22Rv1 (cell line): ENCODE data around the gene LYST.

Experiments used
- H3K27ac ChIP-seq: fragments of 450-650 bp; 2 replicates; pipeline ENCODE4 v1.5.1; 2017
- CTCF ChIP-seq: fragments of 450-650 bp; IDR thresholded peaks from 2 replicates; pipeline ENCODE4 v1.5.1; 2017; ENCODE audit warnings: mild to moderate bottlenecking
- ZFX ChIP-seq: fragments of 450-650 bp; IDR thresholded peaks from 2 replicates; pipeline ENCODE4 v1.6.1; 2017; ENCODE audit warnings: antibody characterized with exemption, borderline replicate concordance

Gene LYST

DNA sequence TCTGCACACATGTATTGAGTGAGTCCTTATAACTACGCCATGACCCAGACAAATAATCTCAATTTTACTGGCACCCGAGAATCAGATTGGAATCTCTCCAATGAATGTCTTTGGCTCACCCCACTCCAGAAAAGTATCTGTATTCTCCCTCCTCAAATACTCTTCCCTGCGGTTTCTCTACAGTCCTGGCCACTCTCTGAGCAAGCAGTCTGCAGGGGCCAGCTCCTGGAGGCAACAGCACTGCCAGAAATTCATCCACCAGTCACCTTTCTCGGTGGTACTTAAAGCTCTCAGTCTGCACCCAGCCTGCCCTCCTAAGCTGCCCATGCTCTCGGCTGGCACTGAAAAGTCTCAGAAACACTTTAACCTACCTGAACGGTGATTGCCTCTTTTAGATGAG lies 16.1 kb upstream of the LYST start:
- no peak overlapping the region for H3K27ac ChIP-seq
- no peak for TF ChIP-seq ZFX
- no peak for TF ChIP-seq CTCF

DNA sequence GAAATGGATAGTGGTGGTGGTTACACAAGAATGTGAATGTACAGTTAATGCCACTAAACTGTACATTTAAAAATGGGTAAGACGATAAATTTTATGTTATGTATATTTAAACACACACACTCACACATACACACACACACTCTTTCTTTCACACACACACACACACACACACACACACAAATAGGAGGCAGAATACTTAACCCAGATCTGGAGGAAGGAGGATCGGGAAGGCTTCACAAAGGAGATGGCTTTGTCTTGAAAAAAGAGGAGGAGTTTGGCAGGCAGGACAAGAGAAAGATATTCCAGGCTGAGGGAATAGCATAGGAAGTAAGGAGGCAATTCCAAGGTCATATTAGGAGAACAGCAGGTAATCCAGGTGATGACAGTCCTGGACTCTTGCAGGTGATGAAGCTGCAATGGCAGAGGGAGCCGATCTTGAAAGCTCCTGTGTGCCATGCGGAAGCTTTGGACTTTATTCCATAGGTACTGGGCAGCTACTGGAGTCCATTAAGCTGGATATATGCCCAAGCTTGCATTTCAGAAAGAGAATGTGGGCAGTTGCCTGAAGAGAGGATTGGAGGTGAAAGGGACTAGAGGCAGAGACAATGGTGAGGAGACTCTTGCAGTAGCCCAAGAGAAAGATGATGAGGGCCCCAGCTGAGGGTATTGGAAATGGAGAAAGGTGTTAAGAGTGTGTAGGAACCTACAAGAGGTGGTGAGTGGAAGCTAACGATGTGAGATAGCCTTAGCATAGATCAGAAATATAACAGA lies 15.4 kb upstream of the LYST start:
- TF ChIP-seq ZFX, result no peak
- no peak for TF ChIP-seq CTCF
- no peak overlapping the region for H3K27ac ChIP-seq

DNA sequence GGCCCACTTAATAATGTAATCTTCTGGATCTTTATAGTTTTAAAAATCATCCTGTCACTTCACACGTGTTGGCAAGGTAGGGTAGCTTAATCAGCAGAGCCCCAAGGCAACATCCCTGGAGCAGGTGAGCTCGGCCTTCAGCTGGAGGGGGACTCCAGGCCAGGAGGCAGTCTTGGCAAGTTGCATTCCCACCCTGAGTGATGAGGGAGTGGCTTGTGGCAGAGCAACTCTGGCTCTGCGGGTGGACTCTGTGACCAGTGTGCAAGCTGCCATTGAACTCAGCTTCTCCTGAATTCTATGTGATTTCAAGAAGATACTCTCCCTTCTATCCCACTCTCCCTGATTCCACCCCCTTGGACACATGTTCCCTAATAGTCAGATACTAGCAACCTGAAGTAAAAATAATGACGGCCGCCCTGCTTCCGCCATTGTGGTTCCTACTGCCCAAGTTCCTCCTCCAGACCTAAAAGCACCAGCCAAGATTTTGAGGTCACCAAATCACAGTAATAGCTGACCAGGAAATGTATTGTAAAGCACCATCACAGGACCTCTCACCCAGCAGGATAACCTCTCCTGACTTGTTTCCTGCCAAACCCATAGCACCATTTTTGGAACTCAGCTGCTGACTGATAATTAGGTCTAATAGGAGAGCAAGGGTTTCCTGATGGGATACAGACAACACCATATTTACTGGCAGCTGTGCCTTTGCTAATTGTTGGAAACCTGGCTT lies 11.5 kb upstream of the LYST start:
- TF ChIP-seq CTCF, result no peak
- TF ChIP-seq ZFX, result no peak
- H3K27ac ChIP-seq, result no peak overlapping the region

- TF ChIP-seq ZFX, result no peak
- TF ChIP-seq CTCF, result no peak
- H3K27ac ChIP-seq, result no peak overlapping the region
These were observed 9.7 kb upstream of the LYST start for GRCh38 chr1:235876402-235876841.

DNA sequence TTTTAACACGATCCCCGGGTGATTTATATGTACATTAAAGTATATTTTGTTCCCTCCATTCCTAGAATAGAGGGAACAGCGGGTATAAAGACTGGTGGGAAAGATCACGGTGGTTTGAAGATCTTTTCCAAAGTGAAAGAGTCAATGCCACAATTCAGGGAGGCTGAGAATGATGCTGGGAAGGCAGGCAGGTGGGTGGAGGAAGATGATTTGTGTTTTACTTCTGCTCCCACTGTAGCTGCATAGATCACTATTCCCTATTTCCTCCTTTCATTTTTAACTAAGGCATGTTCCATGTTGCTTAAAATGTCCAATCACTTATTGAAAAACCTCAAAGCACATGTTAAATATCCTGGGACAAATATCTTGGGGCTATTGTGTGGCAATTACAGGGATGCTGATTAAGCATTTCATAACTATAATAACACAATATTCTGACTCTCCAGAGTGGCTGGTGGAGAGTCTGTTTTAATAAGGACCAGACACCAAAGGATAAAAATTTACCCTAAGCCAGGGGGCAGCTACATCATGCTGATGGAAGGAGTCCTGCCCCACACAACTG lies 8.4 kb upstream of the LYST start:
- TF ChIP-seq CTCF, result no peak
- no peak for TF ChIP-seq ZFX
- no peak overlapping the region for H3K27ac ChIP-seq

DNA sequence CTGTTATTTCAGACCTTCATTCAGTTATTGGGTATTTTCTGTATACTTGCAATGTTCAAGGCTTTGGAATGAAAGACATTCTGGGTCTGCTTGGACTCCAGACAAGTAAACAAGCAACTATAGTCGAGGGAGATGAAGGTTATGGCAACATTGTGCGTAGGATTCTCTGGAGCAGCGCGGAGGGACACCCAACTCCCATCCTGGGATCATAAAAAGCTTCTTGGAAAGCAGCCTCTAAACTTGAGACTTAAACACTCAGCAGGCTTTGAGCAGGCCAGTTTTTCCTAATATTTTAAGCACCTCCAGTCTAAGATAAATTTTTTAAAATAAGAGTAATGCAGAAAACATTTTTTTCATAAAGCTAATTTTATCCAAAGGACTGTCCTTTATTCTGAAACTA lies 7.6 kb upstream of the LYST start:
- no peak overlapping the region for H3K27ac ChIP-seq

More for the DNA sequence above, 7.6 kb upstream of the LYST start:
- TF ChIP-seq CTCF (no peak), ZFX (no peak)
